ENCODE data around the gene ABHD16B. TPM values are rescaled to one million over a fixed set of nuclear protein-coding genes. Genes with fewer than 3 reads are reported as not detected.
"Not testable (repeated sequence)": the region's sequence is repeated elsewhere in the genome, so short reads cannot be mapped to it uniquely, and the experiment has no call there.

The ABHD16B gene
- total RNA-seq, 1 donor from 2014 or later = not detected

- DNase-seq (ENCODE audit: low read depth) = no peak
Measured at GRCh38 chr20:63834491-63834880, 26.8 kb upstream of the ABHD16B start.

- peak; percentile 97 for DNase-seq (ENCODE audit: low read depth)
Measured at GRCh38 chr20:63835021-63835858, 26.1 kb upstream of the ABHD16B start.

- DNase-seq (ENCODE audit: low read depth) = no peak
Measured at GRCh38 chr20:63836458-63837344, 24.6 kb upstream of the ABHD16B start.

GRCh38 chr20:63837479-63837878 is 23.8 kb upstream of the ABHD16B start:
- peak; percentile 23 for DNase-seq (ENCODE audit: low read depth)

- no peak for DNase-seq (ENCODE audit: low read depth)
Measured at GRCh38 chr20:63839620-63840019, 21.7 kb upstream of the ABHD16B start.

GRCh38 chr20:63840405-63840828 is 20.9 kb upstream of the ABHD16B start:
- DNase-seq (ENCODE audit: low read depth) = peak; percentile 29

- no peak for DNase-seq (ENCODE audit: low read depth)
Measured at GRCh38 chr20:63842258-63842657, 19.0 kb upstream of the ABHD16B start.

- DNase-seq (ENCODE audit: low read depth) = no peak
Measured at GRCh38 chr20:63843222-63843621, 18.1 kb upstream of the ABHD16B start.

GRCh38 chr20:63843778-63844177 is 17.5 kb upstream of the ABHD16B start:
- DNase-seq (ENCODE audit: low read depth) = no peak

GRCh38 chr20:63844511-63844991 is 16.7 kb upstream of the ABHD16B start:
- DNase-seq (ENCODE audit: low read depth) = no peak

- DNase-seq (ENCODE audit: low read depth) = no peak
Measured at GRCh38 chr20:63846128-63846771, 15.0 kb upstream of the ABHD16B start.

GRCh38 chr20:63846888-63847236 is 14.4 kb upstream of the ABHD16B start:
- DNase-seq (ENCODE audit: low read depth) = no peak

- DNase-seq (ENCODE audit: low read depth) = no peak
Measured at GRCh38 chr20:63847237-63848002, 13.9 kb upstream of the ABHD16B start.

GRCh38 chr20:63848003-63848911 is 13.0 kb upstream of the ABHD16B start:
- DNase-seq (ENCODE audit: low read depth) = no peak

- no peak for DNase-seq (ENCODE audit: low read depth)
Measured at GRCh38 chr20:63850689-63851547, 10.4 kb upstream of the ABHD16B start.

- not testable (repeated sequence) for DNase-seq (ENCODE audit: low read depth)
Measured at GRCh38 chr20:63851548-63851943, 9.8 kb upstream of the ABHD16B start.

- not testable (repeated sequence) for DNase-seq (ENCODE audit: low read depth)
Measured at GRCh38 chr20:63853733-63854068, 7.6 kb upstream of the ABHD16B start.

GRCh38 chr20:63854069-63854765 is 7.1 kb upstream of the ABHD16B start:
- DNase-seq (ENCODE audit: low read depth) = no peak
